Keratinocyte (primary cell): ENCODE data around the gene GNG3. TPM values are rescaled to one million over a fixed set of nuclear protein-coding genes. Genes with fewer than 3 reads are reported as not detected.

Experiments
- DNase-seq: peaks from one replicate; pipeline ENCODE4 v3.0.0-alpha.2; 2011; ENCODE audit warnings: low read depth, missing footprints, low spot score
- FAIRE-seq: peaks from 2 replicates; lab custom pipeline; 2011; peaks lifted over from hg19 to GRCh38; lab: Jason Lieb, UNC
- H2AFZ ChIP-seq: 2 replicates; pipeline ENCODE4 v1.6.0; 2012; ENCODE audit warnings: low read length, control low read depth, inconsistent platforms; ENCODE audit not compliant: control insufficient read depth
- H3K27ac ChIP-seq: 2 replicates; pipeline ENCODE4 v1.5.1; 2011; ENCODE audit warnings: low read length; ENCODE audit not compliant: control insufficient read depth, insufficient read depth
- H3K27me3 ChIP-seq: 3 replicates; pipeline ENCODE4 v1.6.0; 2011; ENCODE audit warnings: low read length; ENCODE audit not compliant: control insufficient read depth, insufficient read depth; ENCODE audit errors: extremely low read depth
- H3K36me3 ChIP-seq, 2 experiments: 2 replicates in 1 of 2; 3 replicates in 1 of 2; pipeline ENCODE4 v1.5.1; 2011; ENCODE audit warnings: low read length in 2 of 2, mild to moderate bottlenecking in 1 of 2; ENCODE audit not compliant: control insufficient read depth in 2 of 2, insufficient read depth in 2 of 2; ENCODE audit errors: extremely low read depth in 1 of 2
- H3K4me1 ChIP-seq: 3 replicates; pipeline ENCODE4 v1.5.1; 2011; ENCODE audit warnings: low read length; ENCODE audit not compliant: control insufficient read depth, insufficient read depth; ENCODE audit errors: extremely low read depth
- H3K4me2 ChIP-seq: 3 replicates; pipeline ENCODE4 v1.6.0; 2011; ENCODE audit warnings: low read depth, low read length; ENCODE audit not compliant: control insufficient read depth, insufficient read depth; ENCODE audit errors: extremely low read depth
- H3K4me3 ChIP-seq, 3 experiments: fragments of 200-600 bp in 1 of 3; sonication (generic) in 1 of 3; 2 replicates in 2 of 3; 3 replicates in 1 of 3; pipeline ENCODE4 v1.5.1; 2011 to 2016; ENCODE audit warnings: low read length in 3 of 3, mild to moderate bottlenecking in 3 of 3, control low read depth in 2 of 3, inconsistent platforms in 1 of 3, low read depth in 1 of 3, mixed read lengths in 1 of 3, mixed run types in 1 of 3, moderate library complexity in 1 of 3; ENCODE audit not compliant: control insufficient read depth in 2 of 3, insufficient read depth in 2 of 3; ENCODE audit errors: extremely low read depth in 1 of 3
- H3K79me2 ChIP-seq: 2 replicates; pipeline ENCODE4 v1.6.0; 2012; ENCODE audit warnings: low read length; ENCODE audit not compliant: control insufficient read depth, insufficient read depth
- H3K9ac ChIP-seq: 3 replicates; pipeline ENCODE4 v1.6.0; 2011; ENCODE audit warnings: low read length; ENCODE audit not compliant: control insufficient read depth, insufficient read depth; ENCODE audit errors: extremely low read depth
- H3K9me1 ChIP-seq: 3 replicates; pipeline ENCODE4 v1.6.0; 2011; ENCODE audit warnings: low read length; ENCODE audit not compliant: control insufficient read depth, insufficient read depth; ENCODE audit errors: extremely low read depth
- H3K9me3 ChIP-seq: 2 replicates; pipeline ENCODE4 v1.5.1; 2012; ENCODE audit warnings: low read depth, low read length; ENCODE audit not compliant: control insufficient read depth
- H4K20me1 ChIP-seq: 3 replicates; pipeline ENCODE4 v1.6.0; 2011; ENCODE audit warnings: low read length; ENCODE audit not compliant: control insufficient read depth, insufficient read depth; ENCODE audit errors: extremely low read depth
- EZH2 ChIP-seq: IDR thresholded peaks from one replicate; pipeline ENCODE4 v1.6.1; 2012; ENCODE audit warnings: inconsistent platforms, mild to moderate bottlenecking, low read length, moderate library complexity
- dilution Hi-C: fragments of 300-500 bp; cut with MboI; formaldehyde crosslinking; loops from one replicate; pipeline ENCODE4 v1.7.0; 2020; ENCODE audit warnings: low sequenced_read_pairs; ENCODE audit not compliant: extremely low pct_ligation_motif_present
- polyA plus RNA-seq, 5 experiments: library from polyadenylated mRNA; depleted of rRNA in 3 of 5; stranded (reverse) in 3 of 5; stranded (forward) in 1 of 5; unstranded in 1 of 5; fragments of >200 nt; gene quantifications; 1 replicate in 1 of 5; 2 replicates in 3 of 5; 3 replicates in 1 of 5; pipeline versions ENCODE4 v1.2.1 to v1.2.3, GENCODE V29; 2011 to 2012; ENCODE audit warnings: missing spikeins in 2 of 5, low read depth in 1 of 5, low replicate concordance in 1 of 5
- small RNA-seq, 3 experiments: library from RNA; depleted of rRNA; stranded (forward); fragments of <200 nt; gene quantifications; one replicate each; pipeline ENCODE3, GENCODE V24; 2012; ENCODE audit warnings: low read depth in 3 of 3, low replicate concordance in 1 of 3; ENCODE audit not compliant: insufficient read length in 3 of 3
- TF ChIP-seq, protein P1 (sequence below), 3 experiments: IDR thresholded peaks in 1 of 3; conservative IDR thresholded peaks in 1 of 3; optimal IDR thresholded peaks in 1 of 3; 2 replicates in 2 of 3; 3 replicates in 1 of 3; pipeline versions ENCODE3 to v1.5.1; 2011; ENCODE audit warnings: low read length in 3 of 3, mild to moderate bottlenecking in 3 of 3, moderate library complexity in 2 of 3, control low read depth in 1 of 3, inconsistent platforms in 1 of 3; ENCODE audit not compliant: insufficient read depth in 2 of 3; ENCODE audit errors: extremely low read depth in 1 of 3

Gene GNG3
- polyA plus RNA-seq, 1 donor (not counting 4 experiments of a cell fraction or from before 2014, with no cell fraction given), result not detected

DNA sequence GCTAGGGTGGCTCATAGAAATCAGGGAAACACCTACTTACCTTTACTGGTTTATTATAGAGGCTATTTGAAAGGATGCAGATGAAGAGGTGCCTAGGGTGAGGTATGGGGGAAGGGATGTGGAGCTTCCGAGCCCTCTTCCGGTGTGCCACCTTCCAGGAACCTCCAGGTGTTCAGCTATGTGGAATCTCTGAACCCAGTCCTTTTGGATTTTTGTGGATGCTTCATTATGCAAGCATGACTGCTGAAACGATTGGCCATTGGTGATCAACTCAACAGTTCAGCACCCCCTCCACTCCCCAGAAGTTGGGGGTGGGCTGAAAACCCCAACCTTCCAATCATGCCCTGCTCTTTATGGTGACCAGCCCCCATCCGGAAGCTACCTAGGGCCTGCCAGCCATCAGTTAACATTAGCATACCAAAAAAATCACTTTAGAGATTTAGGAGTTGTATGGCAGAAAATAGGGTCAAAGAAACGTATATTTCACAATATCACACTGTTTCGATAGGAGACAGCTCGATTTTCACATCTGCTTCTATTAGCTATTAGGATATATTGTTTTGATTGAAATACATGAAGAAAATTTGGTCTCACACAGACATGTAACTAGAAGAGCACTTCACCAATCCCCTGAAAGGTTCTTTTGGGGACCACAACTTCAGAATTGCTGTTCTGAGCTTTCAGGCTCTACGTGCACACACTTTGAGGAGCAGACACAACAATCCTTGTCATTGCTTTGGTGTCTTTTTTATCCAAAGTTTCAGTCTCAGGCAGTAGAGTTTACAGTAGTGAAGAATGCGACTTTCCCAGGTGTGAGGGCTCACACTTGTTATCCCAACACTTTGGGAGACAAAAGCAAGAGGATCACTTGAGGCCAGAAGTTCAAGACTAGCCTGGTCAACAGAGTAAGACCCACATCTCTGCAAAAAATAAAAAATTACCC, 50.6 kb downstream of the GNG3 start:
- Histone ChIP-seq H3K9me3 (no peaks in the 10 kb centered on the region), H2AFZ (no peak overlapping the region), H3K27me3 (no peaks in the 10 kb centered on the region), H3K79me2 (peaks cover 16% of the 10 kb centered on the region), H3K27ac (no peak overlapping the region), H3K4me3 (no peak overlapping the region), H3K4me1 (peaks cover 20% of the 10 kb centered on the region), H4K20me1 (no peaks in the 10 kb centered on the region), H3K9me1 (peaks cover 2% of the 10 kb centered on the region), H3K9ac (no peak overlapping the region), H3K36me3 (peaks cover 2% of the 10 kb centered on the region in 2 experiments), H3K4me2 (no peak overlapping the region)
- FAIRE-seq (no peak), DNase-seq (no peak)
- dilution Hi-C loops, result no loop called here
- TF ChIP-seq, protein P1, sequence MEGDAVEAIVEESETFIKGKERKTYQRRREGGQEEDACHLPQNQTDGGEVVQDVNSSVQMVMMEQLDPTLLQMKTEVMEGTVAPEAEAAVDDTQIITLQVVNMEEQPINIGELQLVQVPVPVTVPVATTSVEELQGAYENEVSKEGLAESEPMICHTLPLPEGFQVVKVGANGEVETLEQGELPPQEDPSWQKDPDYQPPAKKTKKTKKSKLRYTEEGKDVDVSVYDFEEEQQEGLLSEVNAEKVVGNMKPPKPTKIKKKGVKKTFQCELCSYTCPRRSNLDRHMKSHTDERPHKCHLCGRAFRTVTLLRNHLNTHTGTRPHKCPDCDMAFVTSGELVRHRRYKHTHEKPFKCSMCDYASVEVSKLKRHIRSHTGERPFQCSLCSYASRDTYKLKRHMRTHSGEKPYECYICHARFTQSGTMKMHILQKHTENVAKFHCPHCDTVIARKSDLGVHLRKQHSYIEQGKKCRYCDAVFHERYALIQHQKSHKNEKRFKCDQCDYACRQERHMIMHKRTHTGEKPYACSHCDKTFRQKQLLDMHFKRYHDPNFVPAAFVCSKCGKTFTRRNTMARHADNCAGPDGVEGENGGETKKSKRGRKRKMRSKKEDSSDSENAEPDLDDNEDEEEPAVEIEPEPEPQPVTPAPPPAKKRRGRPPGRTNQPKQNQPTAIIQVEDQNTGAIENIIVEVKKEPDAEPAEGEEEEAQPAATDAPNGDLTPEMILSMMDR (optimal IDR thresholded peaks at IDR 0.05 in 1 of 3, IDR thresholded peaks at IDR 0.05 in 1 of 3, conservative IDR thresholded peaks at IDR 0.05 in 1 of 3; ENCODE audit: extremely low read depth in 1 of 3, insufficient read depth in 2 of 3, low read length in 3 of 3), result no peak
- TF ChIP-seq EZH2, result no peak

Small RNA genes lying within 50 kb of the gene (small RNA-seq; reads per million reads assigned to genes)
- 0 reads per million in 3 experiments for gene SNORA57

Other genes starting within 250 kb of the GNG3 start
- 195 to 220 TPM (median 207 TPM) in 3 replicates for gene AHNAK, start 160.9 kb upstream of the GNG3 start, polyA plus RNA-seq
- 1,553 to 1,943 TPM (median 1,735 TPM) in 3 replicates for gene EEF1G, start 133.8 kb upstream of the GNG3 start, polyA plus RNA-seq
- gene TUT1, start 116.2 kb upstream of the GNG3 start, polyA plus RNA-seq, result 10.1 to 12.3 TPM (median 10.5 TPM) in 3 replicates
- gene MTA2, start 105.8 kb upstream of the GNG3 start, polyA plus RNA-seq, result 29.4 to 44.3 TPM (median 39.7 TPM) in 3 replicates
- gene EML3, start 94.9 kb upstream of the GNG3 start, polyA plus RNA-seq, result 13.6 to 15.1 TPM (median 13.6 TPM) in 3 replicates
- 1.0 to 1.9 TPM (median 1.5 TPM) in 3 replicates for gene ROM1, start 94.4 kb upstream of the GNG3 start, polyA plus RNA-seq
- 15.1 to 28.2 TPM (median 17.7 TPM) in 3 replicates for gene B3GAT3, start 85.7 kb upstream of the GNG3 start, polyA plus RNA-seq
- 153 to 211 TPM (median 176 TPM) in 3 replicates for gene GANAB, start 61.1 kb upstream of the GNG3 start, polyA plus RNA-seq
- gene INTS5, start 54.4 kb upstream of the GNG3 start, polyA plus RNA-seq, result 7.7 to 21.1 TPM (median 8.0 TPM) in 3 replicates
- gene C11orf98, start 42.5 kb upstream of the GNG3 start, polyA plus RNA-seq, result 58.9 to 81.5 TPM (median 76.5 TPM) in 3 replicates
- 4.0 to 4.5 TPM (median 4.2 TPM) in 3 replicates for gene CSKMT, start 42.4 kb upstream of the GNG3 start, polyA plus RNA-seq
- 8.3 to 11.7 TPM (median 8.6 TPM) in 3 replicates for gene UQCC3, start 36.0 kb upstream of the GNG3 start, polyA plus RNA-seq
- gene LBHD1, start 35.4 kb upstream of the GNG3 start, polyA plus RNA-seq, result 3.8 to 5.3 TPM (median 4.9 TPM) in 3 replicates
- gene UBXN1, start 28.6 kb upstream of the GNG3 start, polyA plus RNA-seq, result 45.9 to 72.5 TPM (median 58.5 TPM) in 3 replicates
- gene LRRN4CL, start 18.1 kb upstream of the GNG3 start, polyA plus RNA-seq, result 0.08 TPM in 3 replicates
- gene BSCL2, start 252 bp upstream of the GNG3 start, polyA plus RNA-seq, result 21.9 to 50.5 TPM (median 38.6 TPM) in 3 replicates
- 17.2 to 29.0 TPM (median 20.3 TPM) in 3 replicates for gene HNRNPUL2, start 19.8 kb downstream of the GNG3 start, polyA plus RNA-seq
- 14.7 to 26.1 TPM (median 23.8 TPM) in 3 replicates for gene TTC9C, start 20.8 kb downstream of the GNG3 start, polyA plus RNA-seq
- gene ZBTB3, start 46.5 kb downstream of the GNG3 start, polyA plus RNA-seq, result 3.4 to 7.2 TPM (median 4.0 TPM) in 3 replicates
- 145 to 166 TPM (median 151 TPM) in 3 replicates for gene POLR2G, start 53.9 kb downstream of the GNG3 start, polyA plus RNA-seq
- gene TAF6L, start 63.7 kb downstream of the GNG3 start, polyA plus RNA-seq, result 14.7 to 16.1 TPM (median 14.8 TPM) in 3 replicates
- gene TMEM179B, start 79.7 kb downstream of the GNG3 start, polyA plus RNA-seq, result 35.4 to 76.4 TPM (median 38.6 TPM) in 3 replicates
- 11.0 to 15.6 TPM (median 11.8 TPM) in 3 replicates for gene TMEM223, start 84.3 kb downstream of the GNG3 start, polyA plus RNA-seq
- 22.8 to 51.2 TPM (median 25.3 TPM) in 3 replicates for gene NXF1, start 97.8 kb downstream of the GNG3 start, polyA plus RNA-seq
- 20.4 to 30.4 TPM (median 25.6 TPM) in 3 replicates for gene STX5, start 124.4 kb downstream of the GNG3 start, polyA plus RNA-seq
- not detected in 3 replicates for gene TEX54, start 125.2 kb downstream of the GNG3 start, polyA plus RNA-seq
- 44.5 to 48.1 TPM (median 47.7 TPM) in 3 replicates for gene WDR74, start 131.9 kb downstream of the GNG3 start, polyA plus RNA-seq
- 469 to 552 TPM (median 521 TPM) in 3 replicates for gene SLC3A2, start 173.2 kb downstream of the GNG3 start, polyA plus RNA-seq
- gene CHRM1, start 213.7 kb downstream of the GNG3 start, polyA plus RNA-seq, result not detected in 3 replicates